ENCODE results near the gene KRT80.
A peak's percentile ranks its signal among the peaks of the same experiment; 100 is the strongest.

- TF ChIP-seq POLR2A (IDR thresholded peaks at IDR 0.05) (no peak), POLR2AphosphoS5 (IDR thresholded peaks at IDR 0.05) (peak in 1 of 3 donors; percentile 19)
These were observed 36.6 kb downstream of the KRT80 start for GRCh38 chr12:52155048-52155868.
